PFSK-1 (cell line): Measurements from ENCODE around the gene SUSD3.

Source experiments
- FOXP2 ChIP-seq: optimal IDR thresholded peaks from 2 replicates; pipeline ENCODE3; 2011; ENCODE audit warnings: borderline replicate concordance, control low read depth, inconsistent platforms; ENCODE audit not compliant: insufficient read depth; ENCODE audit errors: extremely low read length, extremely low read depth
- POLR2AphosphoS5 ChIP-seq: IDR thresholded peaks from 2 replicates; pipeline ENCODE4 v1.6.1; 2012; ENCODE audit warnings: low read depth, mild to moderate bottlenecking, control low read depth, low read length, moderate library complexity
- SIN3A ChIP-seq: IDR thresholded peaks from 2 replicates; pipeline ENCODE4 v1.6.1; 2012; ENCODE audit warnings: mild to moderate bottlenecking, low read length, moderate library complexity, borderline replicate concordance; ENCODE audit not compliant: insufficient read depth
- TAF1 ChIP-seq: IDR thresholded peaks from 2 replicates; pipeline ENCODE4 v1.6.1; 2012; ENCODE audit warnings: low read length, control low read depth, borderline replicate concordance; ENCODE audit not compliant: insufficient read depth
- TF ChIP-seq, protein P1 (sequence below), 2 experiments: IDR thresholded peaks; 2 replicates each; pipeline versions ENCODE4 v1.6.1 to v1.8.0; 2011 to 2012; ENCODE audit warnings: low read depth in 2 of 2, low read length in 2 of 2, control low read depth in 1 of 2, inconsistent platforms in 1 of 2, mild to moderate bottlenecking in 1 of 2, moderate library complexity in 1 of 2; ENCODE audit not compliant: insufficient read depth in 1 of 2

The SUSD3 gene

DNA sequence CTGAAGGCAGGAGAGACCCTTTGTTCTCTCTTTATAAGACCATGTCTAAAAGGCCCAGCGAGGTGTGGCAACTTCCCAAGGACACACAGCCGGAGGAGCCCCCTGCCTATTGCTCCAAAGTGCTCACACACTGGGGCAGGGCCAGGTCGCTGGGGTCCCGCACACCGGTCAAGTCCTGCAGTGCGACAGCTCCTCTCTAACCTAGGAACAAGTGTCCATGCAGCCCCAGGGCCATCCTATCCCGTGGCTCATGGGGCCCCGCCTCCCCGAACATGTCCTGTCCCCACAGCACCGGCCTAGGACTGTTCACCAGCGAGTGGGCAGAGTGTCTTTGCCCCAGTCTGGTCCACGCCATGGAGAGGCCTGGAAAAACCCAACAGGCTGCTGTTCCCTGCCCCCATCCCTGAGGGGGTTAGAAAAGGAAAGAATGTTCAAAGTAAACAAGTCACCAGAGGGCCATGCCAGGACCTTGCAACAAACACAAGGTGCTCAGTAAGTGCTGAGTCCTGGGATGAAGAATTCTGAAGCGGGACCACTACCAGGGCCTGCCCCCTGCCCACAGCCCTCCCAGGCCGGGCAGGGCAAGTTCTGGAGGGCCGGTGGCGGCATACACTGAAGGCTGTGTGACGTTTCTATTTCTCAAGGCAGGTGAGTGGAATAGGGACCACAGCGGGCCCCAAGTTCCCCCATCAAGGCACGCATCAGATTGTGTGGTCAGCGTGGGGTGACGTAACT is 74.6 kb downstream of the SUSD3 start:
- TF ChIP-seq, protein P1, sequence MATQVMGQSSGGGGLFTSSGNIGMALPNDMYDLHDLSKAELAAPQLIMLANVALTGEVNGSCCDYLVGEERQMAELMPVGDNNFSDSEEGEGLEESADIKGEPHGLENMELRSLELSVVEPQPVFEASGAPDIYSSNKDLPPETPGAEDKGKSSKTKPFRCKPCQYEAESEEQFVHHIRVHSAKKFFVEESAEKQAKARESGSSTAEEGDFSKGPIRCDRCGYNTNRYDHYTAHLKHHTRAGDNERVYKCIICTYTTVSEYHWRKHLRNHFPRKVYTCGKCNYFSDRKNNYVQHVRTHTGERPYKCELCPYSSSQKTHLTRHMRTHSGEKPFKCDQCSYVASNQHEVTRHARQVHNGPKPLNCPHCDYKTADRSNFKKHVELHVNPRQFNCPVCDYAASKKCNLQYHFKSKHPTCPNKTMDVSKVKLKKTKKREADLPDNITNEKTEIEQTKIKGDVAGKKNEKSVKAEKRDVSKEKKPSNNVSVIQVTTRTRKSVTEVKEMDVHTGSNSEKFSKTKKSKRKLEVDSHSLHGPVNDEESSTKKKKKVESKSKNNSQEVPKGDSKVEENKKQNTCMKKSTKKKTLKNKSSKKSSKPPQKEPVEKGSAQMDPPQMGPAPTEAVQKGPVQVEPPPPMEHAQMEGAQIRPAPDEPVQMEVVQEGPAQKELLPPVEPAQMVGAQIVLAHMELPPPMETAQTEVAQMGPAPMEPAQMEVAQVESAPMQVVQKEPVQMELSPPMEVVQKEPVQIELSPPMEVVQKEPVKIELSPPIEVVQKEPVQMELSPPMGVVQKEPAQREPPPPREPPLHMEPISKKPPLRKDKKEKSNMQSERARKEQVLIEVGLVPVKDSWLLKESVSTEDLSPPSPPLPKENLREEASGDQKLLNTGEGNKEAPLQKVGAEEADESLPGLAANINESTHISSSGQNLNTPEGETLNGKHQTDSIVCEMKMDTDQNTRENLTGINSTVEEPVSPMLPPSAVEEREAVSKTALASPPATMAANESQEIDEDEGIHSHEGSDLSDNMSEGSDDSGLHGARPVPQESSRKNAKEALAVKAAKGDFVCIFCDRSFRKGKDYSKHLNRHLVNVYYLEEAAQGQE (IDR thresholded peaks at IDR 0.05; ENCODE audit: insufficient read depth in 1 of 2, low read depth in 2 of 2, low read length in 2 of 2) = no peak
- TF ChIP-seq POLR2AphosphoS5 = no peak
- no peak for TF ChIP-seq FOXP2
- no peak for TF ChIP-seq SIN3A
- no peak for TF ChIP-seq TAF1

DNA sequence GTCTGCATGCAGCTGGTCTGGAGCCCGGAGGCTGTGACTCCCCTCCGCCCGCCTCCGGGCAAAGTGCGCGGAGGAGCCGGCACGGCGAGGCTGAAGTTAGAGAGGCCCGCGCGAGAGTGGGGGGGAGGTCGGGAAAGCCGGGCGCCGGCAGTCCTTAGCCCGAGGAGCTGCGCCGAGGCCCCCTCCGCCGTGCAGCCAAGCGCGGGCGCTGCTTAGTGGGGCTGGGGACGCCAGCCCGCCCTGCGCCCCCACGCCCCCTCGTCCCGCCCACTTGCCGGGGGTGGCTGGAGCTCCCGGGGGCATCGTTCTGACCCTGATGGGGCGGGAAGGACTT is 75.1 kb downstream of the SUSD3 start:
- TF ChIP-seq FOXP2 = no peak
- TF ChIP-seq TAF1 = no peak
- TF ChIP-seq POLR2AphosphoS5 = no peak
- TF ChIP-seq SIN3A = peak; percentile 23; the same call in 1 of the 2 replicates
- TF ChIP-seq, protein P1 (IDR thresholded peaks at IDR 0.05; ENCODE audit: insufficient read depth in 1 of 2, low read depth in 2 of 2, low read length in 2 of 2) = no peak

DNA sequence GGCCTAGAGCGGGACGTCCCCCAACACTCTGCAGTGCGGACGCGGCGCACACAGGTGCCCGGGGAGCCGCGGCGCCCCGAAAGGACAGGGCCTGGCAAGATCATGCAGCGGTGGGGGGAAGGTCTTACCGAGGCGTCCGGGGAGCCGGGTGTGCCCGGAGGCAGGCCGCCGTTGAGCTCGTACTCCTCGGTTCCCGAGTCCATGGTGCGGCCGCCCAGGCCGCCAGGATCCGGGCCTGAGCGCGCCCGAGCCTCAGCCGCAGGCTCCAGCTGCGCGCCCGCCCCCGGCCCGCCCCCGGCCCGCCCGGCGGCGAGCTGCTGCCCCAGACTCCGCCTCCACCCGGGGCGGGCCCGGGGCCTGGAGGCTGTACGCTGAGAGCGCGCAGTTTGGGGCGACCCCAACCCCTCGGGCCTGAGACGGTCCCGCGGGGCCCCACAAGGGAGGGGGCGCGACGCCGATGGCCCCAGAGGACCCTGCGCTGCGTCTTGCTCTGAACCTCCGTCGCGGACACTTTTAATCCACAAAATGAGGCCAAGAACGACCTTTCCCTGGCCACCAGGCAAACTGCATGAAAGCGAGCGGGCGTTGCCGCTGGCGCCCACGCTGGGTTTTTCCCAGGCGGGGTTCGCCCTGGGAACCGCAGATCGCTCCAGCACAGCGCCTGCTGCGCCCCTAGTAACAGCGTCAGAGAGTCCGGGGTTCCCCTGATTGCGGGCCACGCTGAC is 75.7 kb downstream of the SUSD3 start, which contains the start of gene NINJ1:
TSS of gene NINJ1 (minus strand) at position 237 of the 725 bp plus-strand sequence. CDS start at position 203, 34 bp downstream.
- 0 out of 2 replicates have a peak, but pooled peaks have one; percentile 23 for TF ChIP-seq POLR2AphosphoS5
- TF ChIP-seq, protein P1 (IDR thresholded peaks at IDR 0.05; ENCODE audit: insufficient read depth in 1 of 2, low read depth in 2 of 2, low read length in 2 of 2) = 0 out of 4 replicates have a peak, but pooled peaks of 1 of the 2 experiments have one; percentile 28
- TF ChIP-seq SIN3A = no peak
- no peak for TF ChIP-seq FOXP2
- no peak; the same call in 1 of the 2 replicates for TF ChIP-seq TAF1
